ENCODE measurements around the gene CYP2A6.
"Not testable (repeated sequence)": the region's sequence is repeated elsewhere in the genome, so short reads cannot be mapped to it uniquely, and the experiment has no call there.

The CYP2A6 gene, protein sequence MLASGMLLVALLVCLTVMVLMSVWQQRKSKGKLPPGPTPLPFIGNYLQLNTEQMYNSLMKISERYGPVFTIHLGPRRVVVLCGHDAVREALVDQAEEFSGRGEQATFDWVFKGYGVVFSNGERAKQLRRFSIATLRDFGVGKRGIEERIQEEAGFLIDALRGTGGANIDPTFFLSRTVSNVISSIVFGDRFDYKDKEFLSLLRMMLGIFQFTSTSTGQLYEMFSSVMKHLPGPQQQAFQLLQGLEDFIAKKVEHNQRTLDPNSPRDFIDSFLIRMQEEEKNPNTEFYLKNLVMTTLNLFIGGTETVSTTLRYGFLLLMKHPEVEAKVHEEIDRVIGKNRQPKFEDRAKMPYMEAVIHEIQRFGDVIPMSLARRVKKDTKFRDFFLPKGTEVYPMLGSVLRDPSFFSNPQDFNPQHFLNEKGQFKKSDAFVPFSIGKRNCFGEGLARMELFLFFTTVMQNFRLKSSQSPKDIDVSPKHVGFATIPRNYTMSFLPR

DNA sequence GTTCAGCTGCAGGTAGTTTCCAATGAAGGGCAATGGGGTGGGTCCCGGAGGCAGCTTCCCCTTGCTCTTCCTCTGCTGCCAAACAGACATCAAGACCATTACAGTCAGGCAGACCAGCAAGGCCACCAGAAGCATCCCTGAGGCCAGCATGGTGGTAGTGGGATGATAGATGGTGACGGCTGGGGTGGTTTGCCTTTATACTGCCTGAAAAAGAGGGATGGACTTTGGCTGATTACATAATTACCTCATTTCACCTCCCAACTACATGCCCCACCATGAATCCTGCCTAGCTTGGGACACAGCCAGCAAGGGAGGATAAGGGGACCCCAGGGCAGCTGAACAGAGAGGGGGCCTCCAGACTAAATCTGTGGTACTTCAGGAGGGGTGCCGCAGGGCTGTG lies at the start of gene CYP2A6:
TSS of gene CYP2A6 (minus strand) at position 171 of the 400 bp plus-strand sequence. CDS start at position 150, 21 bp downstream.
- not testable (repeated sequence) for DNase-seq (ENCODE audit: low read depth)

DNA sequence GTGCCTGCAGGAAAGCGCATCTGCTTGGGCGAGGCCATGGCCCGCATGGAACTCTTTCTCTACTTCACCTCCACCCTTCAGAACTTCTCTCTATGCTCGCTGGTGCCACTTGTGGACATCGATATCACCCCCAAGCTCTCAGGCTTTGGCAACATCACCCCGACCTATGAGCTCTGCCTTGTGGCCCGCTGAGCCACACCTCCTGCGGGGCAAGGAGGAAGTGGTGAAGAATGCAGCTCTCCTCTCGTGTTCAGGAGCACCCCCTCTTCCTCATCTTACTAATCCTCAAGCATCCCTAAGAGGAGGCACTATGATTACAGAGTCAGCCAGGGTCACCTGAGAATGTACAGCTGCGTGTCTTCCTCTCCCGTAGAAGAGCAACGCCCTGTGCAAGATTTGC lies 49.7 kb upstream of the CYP2A6 start:
- H3K4me3 ChIP-seq (ENCODE audit: low read length); DNase-seq (ENCODE audit: low read depth): not testable (repeated sequence)

More for the DNA sequence above, at the start of gene CYP2A6:
- not testable (repeated sequence) for H3K4me3 ChIP-seq (ENCODE audit: low read length)

DNA sequence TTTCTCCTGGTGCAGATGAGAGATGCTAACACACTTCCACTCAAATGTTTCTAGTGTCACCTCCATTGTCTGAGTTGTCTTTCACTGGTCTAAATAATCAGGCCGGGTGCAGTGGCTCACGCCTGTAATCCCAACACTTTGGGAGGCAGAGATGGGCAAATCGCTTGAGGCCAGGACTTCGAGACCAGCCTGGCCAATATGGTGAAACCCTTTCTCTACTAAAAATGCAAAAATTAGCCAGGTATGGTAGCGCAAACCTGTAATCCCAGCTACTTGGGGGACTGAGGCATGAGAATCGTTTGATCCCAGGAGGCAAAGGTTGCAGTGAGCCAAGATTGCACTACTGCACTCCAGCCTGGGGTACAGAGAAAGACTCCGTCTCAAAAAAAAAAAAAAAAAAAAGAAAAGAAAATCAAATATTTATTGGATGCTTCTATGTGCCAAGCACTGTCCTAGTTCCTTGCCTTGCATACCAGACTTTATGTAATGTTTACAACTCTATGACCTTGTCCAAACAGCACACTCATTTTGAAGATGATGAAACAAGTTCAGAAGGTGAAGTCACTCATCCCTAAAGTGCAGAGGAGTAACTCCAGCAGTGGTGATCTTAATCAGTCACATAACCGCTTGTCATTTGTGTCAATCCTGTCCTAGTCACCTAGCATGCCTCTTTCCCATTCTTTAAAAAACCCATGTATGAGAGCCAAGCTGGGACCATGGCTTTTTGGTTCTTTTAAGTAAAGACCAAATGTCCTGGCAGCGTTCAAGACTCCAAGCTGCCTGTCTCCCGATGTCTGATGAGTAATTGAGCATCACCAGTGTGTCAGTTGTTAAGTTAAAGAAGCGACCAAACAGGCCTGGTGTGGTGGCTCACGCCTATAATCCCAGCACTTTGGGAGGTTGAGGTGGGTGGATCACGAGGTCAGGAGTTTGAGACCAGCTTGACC lies 46.9 kb upstream of the CYP2A6 start:
- not testable (repeated sequence) for H3K4me3 ChIP-seq (ENCODE audit: low read length)
- DNase-seq (ENCODE audit: low read depth), result peak; percentile 8

DNA sequence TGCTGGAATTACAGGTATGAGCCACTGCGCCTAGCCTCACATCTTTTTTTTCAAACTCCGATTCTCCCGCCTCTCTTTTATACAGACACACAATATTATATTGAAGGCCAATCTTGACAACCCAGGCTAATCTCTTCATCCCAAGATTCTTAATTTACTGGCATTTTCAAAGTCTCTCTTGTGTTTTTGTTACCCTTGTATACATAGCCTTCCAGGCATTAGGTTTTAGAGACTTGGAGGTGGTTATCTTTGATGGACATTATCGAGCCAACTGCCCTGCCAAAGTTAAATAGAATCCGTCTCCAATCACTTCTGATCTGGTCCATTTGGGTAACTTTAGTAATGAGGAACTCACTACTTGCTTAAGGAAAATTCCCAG lies 46.2 kb upstream of the CYP2A6 start:
- H3K4me3 ChIP-seq (ENCODE audit: low read length), result no peak overlapping the region
- TF ChIP-seq, protein P1, sequence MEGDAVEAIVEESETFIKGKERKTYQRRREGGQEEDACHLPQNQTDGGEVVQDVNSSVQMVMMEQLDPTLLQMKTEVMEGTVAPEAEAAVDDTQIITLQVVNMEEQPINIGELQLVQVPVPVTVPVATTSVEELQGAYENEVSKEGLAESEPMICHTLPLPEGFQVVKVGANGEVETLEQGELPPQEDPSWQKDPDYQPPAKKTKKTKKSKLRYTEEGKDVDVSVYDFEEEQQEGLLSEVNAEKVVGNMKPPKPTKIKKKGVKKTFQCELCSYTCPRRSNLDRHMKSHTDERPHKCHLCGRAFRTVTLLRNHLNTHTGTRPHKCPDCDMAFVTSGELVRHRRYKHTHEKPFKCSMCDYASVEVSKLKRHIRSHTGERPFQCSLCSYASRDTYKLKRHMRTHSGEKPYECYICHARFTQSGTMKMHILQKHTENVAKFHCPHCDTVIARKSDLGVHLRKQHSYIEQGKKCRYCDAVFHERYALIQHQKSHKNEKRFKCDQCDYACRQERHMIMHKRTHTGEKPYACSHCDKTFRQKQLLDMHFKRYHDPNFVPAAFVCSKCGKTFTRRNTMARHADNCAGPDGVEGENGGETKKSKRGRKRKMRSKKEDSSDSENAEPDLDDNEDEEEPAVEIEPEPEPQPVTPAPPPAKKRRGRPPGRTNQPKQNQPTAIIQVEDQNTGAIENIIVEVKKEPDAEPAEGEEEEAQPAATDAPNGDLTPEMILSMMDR (conservative IDR thresholded peaks at IDR 0.05; ENCODE audit: low read length), result no peak
- no peak for DNase-seq (ENCODE audit: low read depth)

DNA sequence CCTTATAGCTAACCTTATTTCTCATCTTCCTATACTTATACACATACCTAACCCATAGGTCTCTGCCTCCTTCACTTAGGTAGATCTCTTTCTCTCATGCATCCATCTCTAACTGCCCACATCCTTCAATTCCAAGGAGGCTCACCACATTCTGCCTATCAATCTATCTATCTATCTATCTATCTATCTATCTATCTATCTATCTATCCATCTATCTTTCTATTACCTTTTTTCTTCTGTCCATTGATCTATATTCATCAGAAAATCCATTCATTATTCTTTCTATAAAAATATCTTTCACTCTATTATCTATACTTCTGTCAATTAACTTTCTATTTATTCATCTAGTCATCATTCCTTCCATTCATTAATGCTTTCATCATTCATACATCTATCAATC lies 42.9 kb upstream of the CYP2A6 start:
- H3K4me3 ChIP-seq (ENCODE audit: low read length), result no peak overlapping the region
- TF ChIP-seq, protein P1 (conservative IDR thresholded peaks at IDR 0.05; ENCODE audit: low read length), result no peak
- no peak for DNase-seq (ENCODE audit: low read depth)

DNA sequence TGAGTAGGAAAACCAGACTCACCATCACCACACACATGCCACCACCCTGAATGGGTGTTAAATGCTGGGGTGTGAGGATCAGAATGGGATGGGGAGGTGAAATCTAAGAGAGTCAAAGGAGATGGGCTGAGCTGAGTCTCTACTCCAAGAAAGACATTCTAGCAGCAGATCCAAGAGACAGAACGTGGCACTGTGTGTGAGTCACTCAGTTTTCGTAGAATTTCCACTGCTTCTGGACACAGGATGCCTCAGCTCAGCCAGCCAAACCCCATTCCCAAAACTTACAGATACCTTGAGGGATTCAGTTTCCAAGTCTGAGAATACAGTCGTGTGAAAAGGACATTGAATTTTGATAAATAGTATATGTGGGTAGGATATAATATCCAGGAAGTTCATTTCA lies 39.1 kb upstream of the CYP2A6 start:
- TF ChIP-seq, protein P1 (conservative IDR thresholded peaks at IDR 0.05; ENCODE audit: low read length), result no peak
- DNase-seq (ENCODE audit: low read depth), result no peak
- H3K4me3 ChIP-seq (ENCODE audit: low read length), result no peak overlapping the region

DNA sequence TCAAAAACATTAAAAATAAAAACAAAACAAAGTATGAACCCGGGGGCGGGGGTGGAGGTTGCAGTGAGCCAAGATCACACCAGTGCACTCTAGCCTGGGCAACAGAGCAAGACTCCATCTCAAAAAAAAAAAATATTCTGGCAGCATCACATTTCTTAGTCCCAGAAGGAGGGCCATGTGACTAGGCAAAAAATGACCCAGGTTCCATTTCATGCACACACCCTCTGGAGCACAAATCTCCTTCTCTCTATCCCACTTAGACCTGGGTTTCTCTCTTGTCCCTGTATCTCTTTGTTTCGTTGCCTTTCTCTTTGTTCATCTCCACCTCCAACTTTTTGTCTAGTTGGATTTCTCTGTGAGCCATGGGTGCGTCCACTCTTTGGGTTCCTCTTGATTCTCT lies 37.9 kb upstream of the CYP2A6 start:
- no peak overlapping the region for H3K4me3 ChIP-seq (ENCODE audit: low read length)
- TF ChIP-seq, protein P1 (conservative IDR thresholded peaks at IDR 0.05; ENCODE audit: low read length), result no peak
- DNase-seq (ENCODE audit: low read depth), result no peak

DNA sequence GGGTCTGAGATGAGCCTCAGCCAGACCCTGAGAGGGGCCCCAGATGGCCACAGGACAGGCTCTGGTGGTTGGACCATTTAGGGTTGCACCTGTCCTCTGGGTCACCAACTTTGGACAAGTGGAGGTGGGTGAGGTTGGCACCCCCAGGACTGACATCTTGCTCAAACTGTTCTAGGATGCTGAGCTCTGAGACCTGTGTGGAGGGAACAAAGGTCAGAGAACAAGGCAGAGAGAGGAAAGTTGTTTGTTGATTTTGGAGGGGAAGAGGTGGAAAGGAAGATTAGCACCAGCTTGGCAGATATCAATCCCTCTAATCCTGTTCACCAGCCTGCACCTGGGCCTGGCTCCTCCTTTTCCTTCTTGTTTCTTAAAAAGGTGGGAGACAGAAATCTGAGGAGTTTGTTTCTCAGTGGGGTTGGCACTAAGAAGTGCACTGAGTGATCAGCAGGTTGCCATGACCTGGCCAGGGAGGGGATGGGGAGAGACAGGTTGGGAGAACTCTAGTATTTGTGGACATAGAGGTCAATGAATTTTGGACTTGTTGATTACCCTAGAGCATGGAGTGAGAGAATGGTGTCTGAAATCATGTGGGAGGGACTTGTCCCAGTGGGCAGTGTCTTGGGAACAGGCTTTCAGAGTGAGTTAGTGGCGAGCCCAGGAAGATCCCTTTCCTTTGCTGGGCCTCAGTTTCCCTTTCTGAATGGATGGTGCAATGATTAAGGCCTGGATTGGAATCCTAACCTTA lies 34.1 kb upstream of the CYP2A6 start:
- DNase-seq (ENCODE audit: low read depth); H3K4me3 ChIP-seq (ENCODE audit: low read length): not testable (repeated sequence)

DNA sequence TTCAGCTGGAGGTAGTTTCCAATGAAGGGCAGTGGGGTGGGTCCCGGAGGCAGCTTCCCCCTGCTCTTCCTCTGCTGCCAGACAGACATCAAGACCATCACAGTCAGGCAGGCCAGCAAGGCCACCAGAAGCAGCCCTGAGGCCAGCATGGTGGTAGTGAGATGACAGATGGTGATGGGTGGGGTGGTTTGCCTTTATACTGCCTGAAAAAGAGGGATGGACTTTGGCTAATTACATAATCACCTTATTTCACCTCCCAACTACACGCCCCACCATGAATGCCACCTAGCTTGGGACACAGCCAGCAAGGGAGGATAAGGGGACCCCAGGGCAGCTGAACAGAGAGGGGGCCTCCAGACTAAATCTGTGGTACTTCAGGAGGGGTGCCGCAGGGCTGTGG lies 31.8 kb upstream of the CYP2A6 start, which contains the start of gene CYP2A7:
TSS of gene CYP2A7 (minus strand) at position 170 of the 400 bp plus-strand sequence. CDS start at position 149, 21 bp downstream.
- not testable (repeated sequence) for DNase-seq (ENCODE audit: low read depth); H3K4me3 ChIP-seq (ENCODE audit: low read length)

DNA sequence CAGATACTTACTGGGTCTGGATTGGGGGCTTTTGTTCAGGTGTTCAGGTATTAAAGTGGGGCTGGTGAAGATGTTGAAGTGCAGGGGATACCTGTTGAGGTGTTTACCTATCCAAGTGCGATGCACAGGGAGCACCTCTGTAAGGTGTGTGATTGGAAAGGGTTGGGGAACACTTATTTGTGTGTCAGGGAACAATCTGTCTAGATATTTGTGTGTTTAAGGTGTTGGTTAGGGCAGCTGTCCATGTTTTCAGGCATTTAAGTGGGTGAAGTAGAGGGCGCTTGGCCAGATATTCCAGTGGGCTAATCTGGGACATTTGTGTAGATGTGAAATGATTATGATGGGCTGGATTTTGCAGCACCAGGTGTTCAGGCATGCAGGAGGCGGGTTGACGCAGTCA lies 29.1 kb upstream of the CYP2A6 start:
- DNase-seq (ENCODE audit: low read depth); H3K4me3 ChIP-seq (ENCODE audit: low read length): not testable (repeated sequence)

DNA sequence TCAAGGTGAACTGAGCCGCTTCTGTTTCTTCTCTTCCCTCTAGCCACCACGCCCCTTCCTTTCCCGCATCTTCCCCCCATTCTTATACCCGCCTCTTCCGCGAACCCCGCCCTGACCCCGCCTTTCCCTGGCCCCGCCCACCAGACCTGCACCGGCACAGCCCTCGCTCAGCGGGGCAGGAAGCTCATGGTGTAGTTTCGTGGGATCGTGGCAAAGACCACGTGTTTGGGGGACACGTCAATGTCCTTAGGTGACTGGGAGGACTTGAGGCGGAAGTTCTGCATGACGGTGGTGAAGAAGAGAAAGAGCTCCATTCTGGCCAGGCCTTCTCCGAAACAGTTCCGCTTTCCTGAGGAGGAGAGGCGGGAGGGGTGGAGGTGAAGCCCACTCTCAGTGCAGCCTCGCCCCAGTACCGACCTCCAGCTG lies 25.3 kb upstream of the CYP2A6 start:
- not testable (repeated sequence) for DNase-seq (ENCODE audit: low read depth)

DNA sequence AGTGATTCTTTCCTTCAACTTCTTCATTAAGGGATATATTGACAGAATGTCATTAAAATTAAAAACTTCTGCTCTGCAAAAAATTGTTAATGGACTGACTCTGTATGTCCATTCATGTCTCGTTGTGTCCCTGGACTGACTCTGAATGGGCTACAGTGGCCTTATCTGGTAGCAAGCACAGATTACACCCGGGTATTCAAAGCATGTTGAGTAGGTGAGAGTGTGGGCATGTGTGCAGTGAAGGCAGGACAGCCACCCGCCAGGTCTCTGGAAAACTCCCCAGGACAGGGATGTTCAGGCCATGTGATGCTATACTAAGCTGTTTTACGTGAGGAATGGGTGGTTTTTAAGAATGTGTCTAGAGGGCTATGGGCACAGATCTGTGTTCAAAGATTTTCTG lies 24.6 kb upstream of the CYP2A6 start:
- not testable (repeated sequence) for DNase-seq (ENCODE audit: low read depth); H3K4me3 ChIP-seq (ENCODE audit: low read length)

More for the DNA sequence above, 25.3 kb upstream of the CYP2A6 start:
- H3K4me3 ChIP-seq (ENCODE audit: low read length), result not testable (repeated sequence)

DNA sequence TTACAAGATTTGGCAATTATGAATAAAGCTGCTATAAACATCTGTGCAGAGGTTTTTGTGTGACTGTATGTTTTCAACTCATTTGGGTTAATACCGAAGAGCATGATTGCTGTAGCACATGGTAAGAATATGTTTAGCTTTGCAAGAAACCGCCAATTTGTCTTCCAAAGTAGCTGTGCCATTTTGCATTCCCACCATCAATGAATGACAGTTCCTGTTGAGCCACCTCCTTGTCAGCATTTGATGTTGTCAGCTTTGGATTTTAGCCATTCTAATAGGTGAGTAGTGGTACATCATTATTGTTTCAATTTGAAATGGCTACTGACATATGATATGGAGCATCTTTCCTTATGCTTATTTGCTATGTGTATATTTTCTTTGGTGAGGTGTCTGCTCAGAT lies 23.6 kb upstream of the CYP2A6 start:
- H3K4me3 ChIP-seq (ENCODE audit: low read length); DNase-seq (ENCODE audit: low read depth): not testable (repeated sequence)

All from AG10803 (cell line).